ENCODE measurements around the gene SIK3.
"Not testable (repeated sequence)": the region's sequence is repeated elsewhere in the genome, so short reads cannot be mapped to it uniquely, and the experiment has no call there.

The SIK3 gene

DNA sequence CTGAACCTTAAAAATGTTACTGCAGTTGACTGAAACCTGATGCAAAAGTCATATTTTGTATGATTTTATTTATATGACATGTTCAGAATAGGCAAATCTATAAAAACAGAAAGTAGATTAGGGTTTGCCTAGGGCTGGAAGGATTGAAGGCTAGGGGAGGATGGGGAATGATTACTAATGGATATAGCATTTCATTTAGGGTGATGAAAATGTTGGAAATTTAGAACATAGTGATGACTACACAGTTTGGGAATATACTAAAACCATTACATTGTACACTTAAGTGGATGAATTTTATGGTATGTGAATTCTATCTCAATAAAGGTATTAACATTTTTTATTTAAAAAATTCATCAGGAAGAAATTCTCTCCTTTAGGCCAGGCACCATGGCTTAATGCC is 22.9 kb upstream of the SIK3 start:
- no peak for DNase-seq (ENCODE audit: low read depth)
- no peak overlapping the region for H3K4me3 ChIP-seq (ENCODE audit: low read depth, low read length)
- TF ChIP-seq, protein P1, sequence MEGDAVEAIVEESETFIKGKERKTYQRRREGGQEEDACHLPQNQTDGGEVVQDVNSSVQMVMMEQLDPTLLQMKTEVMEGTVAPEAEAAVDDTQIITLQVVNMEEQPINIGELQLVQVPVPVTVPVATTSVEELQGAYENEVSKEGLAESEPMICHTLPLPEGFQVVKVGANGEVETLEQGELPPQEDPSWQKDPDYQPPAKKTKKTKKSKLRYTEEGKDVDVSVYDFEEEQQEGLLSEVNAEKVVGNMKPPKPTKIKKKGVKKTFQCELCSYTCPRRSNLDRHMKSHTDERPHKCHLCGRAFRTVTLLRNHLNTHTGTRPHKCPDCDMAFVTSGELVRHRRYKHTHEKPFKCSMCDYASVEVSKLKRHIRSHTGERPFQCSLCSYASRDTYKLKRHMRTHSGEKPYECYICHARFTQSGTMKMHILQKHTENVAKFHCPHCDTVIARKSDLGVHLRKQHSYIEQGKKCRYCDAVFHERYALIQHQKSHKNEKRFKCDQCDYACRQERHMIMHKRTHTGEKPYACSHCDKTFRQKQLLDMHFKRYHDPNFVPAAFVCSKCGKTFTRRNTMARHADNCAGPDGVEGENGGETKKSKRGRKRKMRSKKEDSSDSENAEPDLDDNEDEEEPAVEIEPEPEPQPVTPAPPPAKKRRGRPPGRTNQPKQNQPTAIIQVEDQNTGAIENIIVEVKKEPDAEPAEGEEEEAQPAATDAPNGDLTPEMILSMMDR (IDR thresholded peaks at IDR 0.05; ENCODE audit: low read depth, low read length, missing control alignments), result no peak

DNA sequence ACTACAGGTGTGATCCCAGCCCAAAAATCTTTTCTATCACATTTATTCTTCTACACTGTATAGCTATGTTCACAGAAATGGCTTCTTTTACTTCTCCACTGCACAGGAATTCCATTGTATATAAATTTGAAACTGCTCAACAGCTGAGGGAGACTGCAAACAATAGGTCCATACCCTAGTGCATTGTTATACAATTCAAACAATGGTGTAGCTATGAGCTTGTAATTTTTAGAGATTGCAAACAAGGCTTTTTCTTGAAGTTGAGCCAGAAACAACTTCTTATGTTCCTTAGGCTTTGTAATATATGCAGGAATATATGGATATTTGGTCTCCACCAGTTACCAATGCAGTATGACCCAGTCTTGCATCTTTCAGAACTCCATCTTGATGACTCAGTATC is 19.5 kb upstream of the SIK3 start:
- no peak for DNase-seq (ENCODE audit: low read depth)
- TF ChIP-seq, protein P1 (IDR thresholded peaks at IDR 0.05; ENCODE audit: low read depth, low read length, missing control alignments), result no peak
- no peak overlapping the region for H3K4me3 ChIP-seq (ENCODE audit: low read depth, low read length)

DNA sequence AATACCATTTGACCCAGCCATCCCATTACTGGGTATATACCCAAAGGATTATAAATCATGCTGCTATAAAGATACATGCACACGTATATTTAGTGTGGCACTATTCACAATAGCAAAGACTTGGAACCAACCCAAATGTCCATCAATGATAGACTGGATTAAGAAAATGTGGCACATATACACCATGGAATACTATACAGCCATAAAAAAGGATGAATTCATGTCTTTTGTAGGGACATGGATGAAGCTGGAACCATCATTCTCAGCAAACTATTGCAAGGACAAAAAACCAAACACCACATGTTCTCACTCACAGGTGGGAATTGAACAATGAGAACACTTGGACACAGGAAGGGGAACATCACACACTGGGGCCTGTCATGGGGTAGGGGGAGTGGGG is 14.7 kb upstream of the SIK3 start:
- DNase-seq (ENCODE audit: low read depth); H3K4me3 ChIP-seq (ENCODE audit: low read depth, low read length): not testable (repeated sequence)

DNA sequence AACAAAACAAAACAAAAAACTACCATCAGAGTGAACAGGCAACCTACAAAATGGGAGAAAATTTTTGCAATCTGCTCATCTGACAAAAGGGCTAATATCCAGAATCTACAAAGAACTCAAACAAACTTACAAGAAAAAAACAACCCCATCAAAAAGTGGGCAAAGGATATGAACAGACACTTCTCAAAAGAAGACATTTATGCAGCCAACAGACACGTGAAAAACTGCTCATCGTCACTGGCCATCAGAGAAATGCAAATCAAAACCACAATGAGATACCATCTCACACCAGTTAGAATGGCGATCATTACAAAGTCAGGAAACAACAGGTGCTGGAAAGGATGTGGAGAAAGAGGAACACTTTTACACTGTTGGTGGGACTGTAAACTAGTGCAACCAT is 14.3 kb upstream of the SIK3 start:
- not testable (repeated sequence) for DNase-seq (ENCODE audit: low read depth)

DNA sequence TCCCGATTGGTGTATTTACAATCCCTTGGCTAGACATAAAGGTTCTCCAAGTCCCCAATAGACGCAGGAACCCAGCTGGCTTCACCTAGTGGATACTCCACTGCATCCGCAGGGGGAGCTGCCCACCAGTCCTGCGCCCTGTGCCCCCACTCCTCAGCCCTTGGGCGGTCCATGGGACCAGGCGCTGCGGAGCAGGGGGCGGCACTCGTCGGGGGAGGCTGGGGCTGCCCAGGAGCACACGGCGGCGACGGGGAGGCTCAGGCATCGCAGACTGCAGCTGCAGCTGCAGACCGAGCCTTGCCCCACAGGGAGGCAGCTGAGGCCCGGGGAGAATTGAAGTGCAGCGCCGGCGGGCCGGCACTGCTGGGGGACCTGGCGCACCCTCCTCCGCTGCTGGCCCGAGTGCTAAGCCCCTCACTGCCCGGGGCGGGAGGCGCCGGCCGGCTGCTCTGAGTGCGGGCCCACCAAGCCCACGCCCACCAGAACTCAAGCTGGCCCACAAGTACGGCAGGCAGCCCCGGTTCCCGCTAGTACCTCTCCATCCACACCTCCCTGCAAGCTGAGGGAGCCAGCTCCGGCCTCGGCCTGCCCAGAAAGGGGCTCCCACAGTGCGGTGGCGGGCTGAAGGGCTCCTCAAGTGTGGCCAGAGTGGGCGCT is 12.2 kb upstream of the SIK3 start:
- no peak overlapping the region for H3K4me3 ChIP-seq (ENCODE audit: low read depth, low read length)
- TF ChIP-seq, protein P1 (IDR thresholded peaks at IDR 0.05; ENCODE audit: low read depth, low read length, missing control alignments), result no peak
- no peak for DNase-seq (ENCODE audit: low read depth)

More for the DNA sequence above, 14.3 kb upstream of the SIK3 start:
- H3K4me3 ChIP-seq (ENCODE audit: low read depth, low read length), result not testable (repeated sequence)

DNA sequence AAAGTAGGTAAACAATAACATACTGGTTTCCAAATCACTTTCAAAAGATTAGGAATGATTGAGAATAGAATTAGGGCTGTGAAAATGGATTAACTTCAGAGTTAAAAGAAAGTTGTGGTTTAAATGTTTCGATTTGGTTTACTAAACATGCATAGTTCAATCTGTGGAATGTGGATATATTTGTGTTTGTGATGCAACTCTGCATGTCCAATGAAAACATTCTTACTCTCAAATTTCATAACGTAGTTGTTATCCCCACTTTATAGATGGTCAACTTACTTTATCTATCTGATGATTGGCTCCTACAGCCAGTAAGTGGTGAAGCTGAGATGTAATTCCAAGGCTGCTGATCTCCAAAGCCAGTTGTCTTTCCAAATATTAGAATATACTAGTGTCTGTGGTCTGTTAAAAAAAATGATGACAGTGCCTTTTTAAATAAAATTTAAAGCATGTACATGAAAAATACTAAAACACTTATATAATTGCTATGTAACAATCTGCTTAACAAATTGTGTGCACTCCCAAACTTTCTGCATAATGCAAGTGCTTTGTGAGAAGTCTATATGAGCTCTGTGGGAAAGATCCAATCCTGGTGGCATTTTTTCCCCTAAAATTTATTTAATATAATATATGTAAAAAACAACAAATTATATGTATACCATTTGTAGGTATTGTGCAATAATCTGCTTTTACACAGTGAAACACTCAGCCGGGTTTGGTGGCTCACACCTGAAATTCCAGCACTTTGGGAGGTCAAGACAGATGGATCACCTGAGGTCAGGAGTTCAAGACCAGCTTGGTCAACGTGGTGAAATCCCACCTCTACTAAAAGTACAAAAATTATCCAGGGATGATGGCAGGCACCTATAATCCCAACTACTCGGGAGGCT is 9.7 kb upstream of the SIK3 start:
- no peak for DNase-seq (ENCODE audit: low read depth)
- no peak overlapping the region for H3K4me3 ChIP-seq (ENCODE audit: low read depth, low read length)
- TF ChIP-seq, protein P1 (IDR thresholded peaks at IDR 0.05; ENCODE audit: low read depth, low read length, missing control alignments), result no peak

DNA sequence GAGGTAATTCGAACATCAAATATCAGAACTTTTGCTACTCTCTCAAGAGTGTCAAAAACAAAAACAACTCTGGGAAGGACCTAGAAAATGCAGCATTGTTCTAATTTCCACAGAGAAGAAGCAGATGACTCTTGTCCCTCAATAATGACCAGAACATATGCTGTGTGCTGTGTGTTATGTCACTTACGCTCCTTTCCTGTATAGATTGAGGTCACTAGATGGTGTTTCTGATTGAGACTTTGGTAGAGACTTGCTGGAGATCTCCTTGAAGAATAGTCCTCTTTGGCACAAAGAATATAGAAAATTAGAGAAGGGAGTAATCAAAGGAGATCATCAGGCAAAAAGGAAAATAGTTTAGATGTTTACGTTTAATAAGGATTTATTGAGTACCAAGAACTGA is 2.3 kb upstream of the SIK3 start:
- TF ChIP-seq, protein P1 (IDR thresholded peaks at IDR 0.05; ENCODE audit: low read depth, low read length, missing control alignments), result no peak
- H3K4me3 ChIP-seq (ENCODE audit: low read depth, low read length), result no peak overlapping the region
- no peak for DNase-seq (ENCODE audit: low read depth)

DNA sequence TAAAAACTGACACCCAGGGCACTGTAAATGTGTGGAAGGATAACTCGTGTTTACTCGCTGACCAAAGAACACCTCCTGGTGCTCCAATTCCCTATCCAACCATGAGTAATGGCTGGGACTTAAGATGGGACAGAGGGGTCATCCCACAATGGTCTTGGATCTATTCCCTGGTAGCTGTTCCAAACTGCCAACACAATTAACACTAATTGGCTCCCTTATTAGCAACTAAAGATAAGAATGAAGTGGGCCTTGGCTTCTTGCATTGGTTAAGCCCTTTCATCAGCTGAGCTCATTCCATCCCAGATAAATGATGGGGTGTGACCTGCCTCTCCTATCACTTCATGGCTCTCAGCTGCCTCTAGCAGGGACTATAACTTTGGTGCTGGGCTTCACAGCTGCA is 1.5 kb upstream of the SIK3 start:
- TF ChIP-seq, protein P1 (IDR thresholded peaks at IDR 0.05; ENCODE audit: low read depth, low read length, missing control alignments), result no peak
- no peak overlapping the region for H3K4me3 ChIP-seq (ENCODE audit: low read depth, low read length)
- DNase-seq (ENCODE audit: low read depth), result no peak
